GM18499 (cell line): ENCODE data around the gene KREMEN2.

Source experiments
- ATAC-seq: cut with Tn5 transposase; IDR thresholded peaks from one replicate; pipeline ENCODE4 v1.9.1; 2021; ENCODE audit warnings: moderate number of reproducible peaks; ENCODE audit not compliant: insufficient read depth, unreplicated experiment

The KREMEN2 gene

DNA sequence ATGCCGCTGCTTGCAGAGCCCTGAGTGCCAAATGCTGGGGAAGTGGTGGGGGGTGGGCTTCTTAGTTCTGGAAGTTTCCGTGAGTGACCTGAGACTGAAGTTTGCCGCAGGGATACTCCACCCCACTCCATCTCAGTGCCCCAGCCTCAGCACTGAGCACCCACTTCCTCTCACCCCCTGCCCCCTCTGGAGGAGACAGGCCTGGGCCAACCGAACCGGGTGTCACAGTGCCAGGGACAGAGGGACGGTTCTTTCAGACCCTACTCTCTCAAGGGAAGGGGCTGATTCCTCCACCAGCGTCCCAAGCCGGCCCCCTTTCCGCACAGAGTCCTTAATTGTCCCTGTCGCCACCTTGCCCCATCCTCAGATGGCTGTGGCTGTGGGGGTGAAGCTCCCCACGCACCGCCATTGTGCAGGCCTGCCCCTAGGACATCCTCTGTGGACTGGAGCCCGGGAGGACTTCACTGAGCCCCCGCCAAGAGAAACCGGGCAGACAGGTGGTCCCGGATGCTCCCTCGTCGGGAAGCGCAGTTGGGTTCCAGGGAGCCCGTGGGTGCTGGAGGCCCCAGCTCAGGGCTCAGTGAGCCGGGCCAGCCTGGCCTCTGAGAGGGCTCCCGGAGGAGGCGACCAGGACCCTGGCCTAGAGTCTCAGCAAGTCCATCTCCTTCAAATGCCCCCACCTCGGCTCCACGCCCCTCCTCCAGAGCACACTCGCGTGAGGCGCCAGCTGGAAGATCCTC lies 1.6 kb upstream of the KREMEN2 start:
- no peak for ATAC-seq

DNA sequence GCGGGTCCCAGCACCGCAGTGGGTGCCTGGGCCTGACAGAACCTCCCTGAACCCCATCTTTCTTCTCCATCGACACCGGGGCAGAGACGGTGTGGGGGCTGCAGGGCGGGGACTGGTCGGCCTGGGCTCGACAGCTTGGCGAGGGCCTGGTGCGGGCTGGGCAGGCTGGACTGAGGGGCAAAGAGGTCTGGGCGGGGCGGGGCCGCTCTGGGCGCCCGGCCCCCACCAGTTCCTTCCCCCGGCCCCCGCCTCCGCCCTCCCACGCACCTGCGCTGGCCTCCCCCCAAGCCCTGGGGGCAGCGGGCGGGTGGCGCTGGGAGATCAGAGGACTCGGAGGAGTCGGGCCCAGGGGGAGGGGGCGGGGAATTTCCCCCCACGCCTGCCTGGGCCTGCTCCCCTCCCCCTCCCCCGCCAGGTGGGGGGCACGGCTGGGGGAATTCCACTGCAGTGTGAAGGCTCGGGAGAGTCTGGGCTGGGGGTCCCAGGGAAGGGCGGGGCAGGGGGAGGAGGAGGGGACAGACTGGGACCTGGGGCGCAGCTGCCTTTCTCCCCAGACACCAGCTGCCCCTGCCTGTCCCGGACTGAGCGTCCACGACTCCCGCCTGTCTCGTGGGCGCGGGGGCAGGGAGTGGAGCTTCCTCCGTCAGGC lies 877 bp upstream of the KREMEN2 start:
- no peak for ATAC-seq

DNA sequence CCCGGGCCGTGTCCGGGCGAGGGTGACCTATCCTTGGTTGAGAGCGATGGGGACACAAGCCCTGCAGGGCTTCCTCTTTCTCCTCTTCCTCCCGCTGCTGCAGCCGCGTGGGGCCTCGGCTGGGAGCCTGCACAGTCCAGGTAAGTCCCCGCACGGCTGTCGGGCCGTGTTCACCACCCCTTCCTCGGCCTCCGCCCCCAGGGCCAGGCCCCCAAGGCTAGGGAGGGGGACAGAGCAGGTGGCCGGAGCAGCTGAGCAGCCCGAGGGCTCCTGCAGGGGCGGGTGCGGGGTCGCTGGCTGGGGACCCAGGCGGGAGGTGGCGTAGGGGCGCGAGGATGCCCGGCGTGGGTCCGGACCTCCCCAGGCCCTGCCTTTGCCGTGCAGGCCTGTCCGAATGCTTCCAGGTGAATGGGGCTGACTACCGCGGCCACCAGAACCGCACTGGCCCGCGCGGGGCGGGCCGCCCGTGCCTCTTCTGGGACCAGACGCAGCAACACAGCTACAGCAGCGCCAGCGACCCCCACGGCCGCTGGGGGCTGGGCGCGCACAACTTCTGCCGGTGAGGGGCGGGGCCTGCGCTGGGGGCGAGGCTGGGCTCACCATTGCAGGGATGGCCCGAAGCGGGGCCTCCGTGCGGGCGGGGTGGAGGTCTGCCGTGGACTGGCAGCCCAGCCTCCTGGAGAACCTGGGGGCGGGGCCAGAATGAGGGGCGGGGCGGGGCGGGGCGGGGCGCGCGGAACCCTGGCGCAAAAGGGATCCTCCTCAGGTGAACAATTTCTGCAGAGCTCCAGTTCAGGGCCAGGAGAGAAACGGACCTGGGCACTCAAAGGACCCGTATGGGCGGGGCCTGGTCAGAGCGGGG lies 631 bp downstream of the KREMEN2 start:
- ATAC-seq: no peak

DNA sequence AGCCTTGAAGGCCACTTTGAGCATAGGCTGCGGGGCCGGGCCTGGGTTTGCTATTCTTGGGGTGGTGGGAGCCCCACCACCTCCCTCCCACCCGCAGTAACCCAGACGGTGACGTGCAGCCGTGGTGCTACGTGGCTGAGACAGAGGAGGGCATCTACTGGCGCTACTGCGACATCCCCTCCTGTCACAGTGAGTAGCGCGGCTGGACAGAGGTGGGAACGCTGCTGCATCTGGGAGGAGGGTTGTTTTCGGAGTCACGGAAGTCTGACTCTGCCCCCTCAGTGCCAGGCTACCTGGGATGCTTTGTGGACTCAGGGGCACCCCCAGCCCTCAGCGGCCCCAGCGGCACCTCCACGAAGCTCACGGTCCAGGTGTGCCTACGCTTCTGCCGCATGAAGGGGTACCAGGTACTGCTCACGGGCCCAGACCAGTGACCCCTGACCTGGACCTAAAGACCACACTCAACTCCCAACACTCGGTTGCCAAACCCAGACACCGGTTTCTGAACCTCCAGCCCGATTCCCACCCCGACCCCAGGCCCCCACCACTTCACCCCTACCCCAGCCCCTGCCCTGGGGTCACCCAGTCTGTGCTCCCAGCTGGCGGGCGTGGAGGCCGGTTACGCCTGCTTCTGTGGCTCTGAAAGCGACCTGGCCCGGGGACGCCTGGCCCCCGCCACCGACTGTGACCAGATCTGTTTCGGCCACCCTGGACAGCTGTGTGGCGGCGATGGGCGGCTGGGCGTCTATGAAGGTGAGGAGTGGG lies 2.1 kb downstream of the KREMEN2 start:
- ATAC-seq: no peak

DNA sequence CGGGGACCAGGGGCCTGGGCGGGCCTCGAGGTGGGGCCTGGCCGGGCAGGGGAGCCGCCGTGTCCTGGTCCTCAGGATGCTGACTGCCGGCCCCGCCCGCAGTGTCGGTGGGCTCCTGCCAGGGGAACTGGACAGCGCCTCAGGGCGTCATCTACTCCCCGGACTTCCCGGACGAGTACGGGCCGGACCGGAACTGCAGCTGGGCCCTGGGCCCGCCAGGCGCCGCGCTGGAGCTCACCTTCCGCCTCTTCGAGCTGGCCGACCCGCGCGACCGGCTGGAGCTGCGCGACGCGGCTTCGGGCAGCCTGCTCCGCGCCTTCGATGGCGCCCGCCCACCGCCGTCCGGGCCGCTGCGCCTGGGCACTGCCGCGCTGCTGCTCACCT lies 2.7 kb downstream of the KREMEN2 start:
- no peak for ATAC-seq

DNA sequence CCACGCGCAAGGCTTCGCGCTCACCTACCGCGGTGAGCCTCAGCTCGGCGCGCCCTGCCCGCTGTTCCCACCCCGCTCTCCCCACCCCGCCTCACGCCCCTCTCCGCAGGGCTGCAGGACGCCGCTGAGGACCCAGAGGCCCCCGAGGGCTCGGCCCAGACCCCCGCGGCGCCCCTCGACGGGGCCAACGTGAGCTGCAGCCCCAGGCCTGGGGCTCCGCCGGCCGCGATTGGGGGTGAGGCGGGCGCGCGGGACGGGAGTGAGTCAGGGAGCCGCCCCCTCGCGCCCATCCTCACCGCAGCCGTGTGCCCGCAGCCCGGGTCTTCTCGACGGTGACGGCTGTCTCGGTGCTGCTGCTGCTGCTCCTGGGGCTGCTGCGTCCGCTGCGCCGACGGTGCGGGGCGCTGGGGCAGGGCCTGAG lies 3.1 kb downstream of the KREMEN2 start:
- no peak for ATAC-seq

DNA sequence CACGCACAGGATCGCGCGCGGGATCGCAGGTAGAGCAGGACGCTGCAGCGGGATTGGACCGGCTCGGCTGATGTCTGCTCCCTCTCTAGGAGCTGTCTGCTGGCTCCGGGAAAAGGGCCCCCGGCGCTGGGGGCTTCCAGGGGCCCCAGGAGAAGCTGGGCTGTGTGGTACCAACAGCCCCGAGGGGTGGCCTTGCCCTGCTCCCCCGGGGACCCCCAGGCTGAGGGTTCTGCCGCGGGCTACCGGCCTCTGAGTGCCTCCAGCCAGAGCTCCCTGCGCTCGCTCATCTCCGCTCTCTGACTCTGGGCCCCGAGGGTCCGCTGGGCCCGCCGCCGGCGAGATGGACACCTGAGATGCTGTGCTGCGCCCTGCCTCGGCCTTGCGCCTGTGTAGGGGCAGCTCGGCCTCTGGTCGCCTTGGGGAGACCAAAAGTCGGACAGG lies 3.7 kb downstream of the KREMEN2 start:
- ATAC-seq: no peak

DNA sequence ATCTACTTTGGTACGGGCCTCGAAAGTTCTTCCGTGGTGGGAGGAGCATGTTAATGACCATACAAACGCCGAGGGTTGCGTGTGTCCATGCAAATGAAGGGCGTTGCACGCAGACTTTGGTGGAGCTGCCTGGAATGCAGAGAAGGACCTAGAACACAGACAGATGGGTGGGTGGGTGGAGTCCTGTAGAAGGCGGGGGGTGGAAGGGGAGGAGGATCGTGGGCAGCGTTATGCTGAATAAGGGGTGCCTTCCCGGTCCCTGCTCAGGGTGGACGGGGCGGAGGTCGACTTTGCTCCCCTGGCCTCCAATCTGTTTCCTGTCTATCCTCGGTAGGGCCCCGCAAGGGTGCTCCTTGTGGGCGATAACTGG lies 4.3 kb downstream of the KREMEN2 start:
- no peak for ATAC-seq

DNA sequence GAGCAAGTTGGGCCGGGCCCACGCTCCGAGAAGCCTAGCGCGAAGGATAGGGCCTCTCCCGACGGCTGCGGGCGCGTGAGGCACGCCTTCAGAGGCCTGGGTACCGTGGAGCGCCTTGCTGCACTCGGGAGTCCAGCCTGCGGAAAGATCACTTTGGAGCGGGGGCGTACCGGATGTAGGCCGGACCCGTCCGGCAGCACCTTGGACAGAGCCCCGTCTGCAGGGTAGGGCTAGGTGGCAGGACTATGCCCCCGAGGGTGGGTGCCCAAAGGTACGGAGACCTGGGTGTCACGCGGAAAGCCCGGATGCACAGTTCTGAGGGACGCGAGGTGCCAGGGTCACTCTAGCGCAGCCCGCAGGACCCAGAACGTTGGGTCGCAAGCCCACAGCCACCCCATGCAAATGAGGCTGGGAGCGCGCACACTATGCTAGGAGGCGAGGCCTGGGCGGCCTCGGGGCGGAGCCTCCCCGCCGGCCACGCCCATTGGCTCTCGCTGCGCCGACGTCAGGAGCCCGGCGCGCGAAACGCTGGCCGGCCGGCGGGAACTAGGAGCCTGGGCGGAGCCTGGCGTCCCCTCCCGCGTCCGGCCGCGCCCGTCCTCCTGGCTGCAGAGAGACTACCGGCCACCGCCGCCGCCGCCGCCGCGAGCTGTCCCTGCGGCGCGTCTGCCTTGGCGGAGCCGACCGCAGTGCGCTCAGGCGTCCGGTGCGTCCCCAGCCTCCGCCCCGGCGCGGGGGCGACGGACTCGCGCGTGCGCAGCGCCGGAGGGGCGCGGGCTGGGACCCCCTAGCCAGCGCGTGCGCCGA lies 4.9 kb downstream of the KREMEN2 start, which contains the start of gene PAQR4:
Gene PAQR4, plus strand, starts transcription at position 611 of the 807 bp plus-strand sequence. CDS start 327 bp downstream, outside the sequence.
- no peak for ATAC-seq

DNA sequence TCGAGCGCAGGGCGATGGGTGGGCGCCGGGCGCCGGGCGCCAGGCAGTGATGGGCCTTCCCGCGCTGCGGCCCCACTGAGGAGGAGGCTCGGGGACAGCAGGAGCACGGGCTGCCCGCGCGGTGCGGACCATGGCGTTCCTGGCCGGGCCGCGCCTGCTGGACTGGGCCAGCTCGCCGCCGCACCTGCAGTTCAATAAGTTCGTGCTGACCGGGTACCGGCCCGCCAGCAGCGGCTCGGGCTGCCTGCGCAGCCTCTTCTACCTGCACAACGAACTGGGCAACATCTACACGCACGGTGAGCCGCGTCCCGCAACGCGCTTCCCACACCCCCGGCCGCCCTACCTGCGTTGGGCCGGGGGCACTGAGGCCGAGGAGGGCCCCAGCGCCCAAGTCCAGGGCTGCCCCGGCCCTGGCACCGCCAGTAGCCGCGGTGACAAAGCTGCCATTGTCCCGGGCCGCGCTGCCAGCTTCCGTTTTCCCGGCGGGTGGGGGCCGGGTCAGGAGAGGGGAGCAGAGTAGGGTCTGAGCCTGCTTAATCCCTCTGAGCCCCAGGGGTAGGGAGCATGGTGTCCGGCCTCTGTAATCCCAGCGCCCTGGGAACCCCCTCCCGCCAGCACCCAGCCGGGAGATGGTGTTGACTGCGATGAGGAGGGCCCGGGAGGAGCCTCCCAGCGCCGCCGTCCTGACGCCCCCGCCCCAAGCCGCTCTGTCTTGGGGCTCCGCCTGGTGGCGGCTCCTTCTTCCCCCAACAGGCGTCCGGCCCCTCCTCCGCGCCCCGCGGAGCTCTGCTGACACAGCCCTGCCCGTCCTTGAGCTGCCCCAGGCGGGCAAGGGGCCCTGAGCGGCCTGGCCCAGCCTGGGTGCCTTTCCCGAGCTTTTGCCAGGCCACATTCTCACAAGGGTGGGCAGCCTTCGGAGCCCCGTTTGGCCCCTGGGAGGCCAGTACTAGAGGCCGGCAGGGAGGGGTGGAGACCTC lies 5.8 kb downstream of the KREMEN2 start:
- no peak for ATAC-seq

DNA sequence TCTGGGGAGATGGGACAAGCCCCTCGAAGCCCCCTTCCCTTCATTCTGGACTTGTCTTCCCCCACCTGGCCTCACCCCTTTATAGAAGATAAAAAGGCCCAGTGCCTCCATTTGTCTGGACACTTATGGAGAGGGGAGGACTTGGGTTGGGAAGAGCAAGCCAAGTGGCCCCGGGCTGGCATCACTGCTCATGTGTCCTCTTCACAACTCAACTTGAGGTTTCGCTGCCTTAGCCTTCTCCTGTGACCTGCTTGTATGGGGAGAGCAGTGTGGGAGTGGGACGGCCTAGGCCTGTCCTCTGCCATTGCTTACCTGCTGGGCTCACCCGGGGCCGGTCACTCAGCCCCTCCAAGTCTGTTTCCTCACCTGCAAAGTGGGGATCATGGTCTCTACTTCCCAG lies 6.5 kb downstream of the KREMEN2 start:
- ATAC-seq: no peak

DNA sequence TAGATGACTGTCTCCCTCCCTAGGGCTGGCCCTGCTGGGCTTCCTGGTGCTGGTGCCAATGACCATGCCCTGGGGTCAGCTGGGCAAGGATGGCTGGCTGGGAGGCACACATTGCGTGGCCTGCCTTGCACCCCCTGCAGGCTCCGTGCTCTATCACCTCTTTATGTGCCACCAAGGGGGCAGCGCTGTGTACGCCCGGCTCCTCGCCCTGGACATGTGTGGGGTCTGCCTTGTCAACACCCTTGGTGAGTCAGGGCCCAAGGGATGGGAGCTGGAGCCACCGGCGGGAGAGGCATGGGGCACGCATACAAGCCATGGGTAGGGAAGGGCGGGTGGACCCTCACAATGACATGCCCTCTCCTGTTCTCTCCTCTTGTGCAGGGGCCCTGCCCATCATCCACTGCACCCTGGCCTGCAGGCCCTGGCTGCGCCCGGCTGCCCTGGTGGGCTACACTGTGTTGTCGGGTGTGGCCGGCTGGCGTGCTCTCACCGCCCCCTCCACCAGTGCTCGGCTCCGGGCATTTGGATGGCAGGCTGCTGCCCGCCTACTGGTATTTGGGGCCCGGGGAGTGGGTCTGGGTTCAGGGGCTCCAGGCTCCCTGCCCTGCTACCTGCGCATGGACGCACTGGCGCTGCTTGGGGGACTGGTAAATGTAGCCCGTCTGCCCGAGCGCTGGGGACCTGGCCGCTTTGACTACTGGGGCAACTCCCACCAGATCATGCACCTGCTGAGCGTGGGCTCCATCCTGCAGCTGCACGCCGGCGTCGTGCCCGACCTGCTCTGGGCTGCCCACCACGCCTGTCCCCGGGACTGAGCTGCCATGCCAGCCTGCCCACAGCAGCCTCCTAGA lies 7.3 kb downstream of the KREMEN2 start:
- ATAC-seq: no peak

DNA sequence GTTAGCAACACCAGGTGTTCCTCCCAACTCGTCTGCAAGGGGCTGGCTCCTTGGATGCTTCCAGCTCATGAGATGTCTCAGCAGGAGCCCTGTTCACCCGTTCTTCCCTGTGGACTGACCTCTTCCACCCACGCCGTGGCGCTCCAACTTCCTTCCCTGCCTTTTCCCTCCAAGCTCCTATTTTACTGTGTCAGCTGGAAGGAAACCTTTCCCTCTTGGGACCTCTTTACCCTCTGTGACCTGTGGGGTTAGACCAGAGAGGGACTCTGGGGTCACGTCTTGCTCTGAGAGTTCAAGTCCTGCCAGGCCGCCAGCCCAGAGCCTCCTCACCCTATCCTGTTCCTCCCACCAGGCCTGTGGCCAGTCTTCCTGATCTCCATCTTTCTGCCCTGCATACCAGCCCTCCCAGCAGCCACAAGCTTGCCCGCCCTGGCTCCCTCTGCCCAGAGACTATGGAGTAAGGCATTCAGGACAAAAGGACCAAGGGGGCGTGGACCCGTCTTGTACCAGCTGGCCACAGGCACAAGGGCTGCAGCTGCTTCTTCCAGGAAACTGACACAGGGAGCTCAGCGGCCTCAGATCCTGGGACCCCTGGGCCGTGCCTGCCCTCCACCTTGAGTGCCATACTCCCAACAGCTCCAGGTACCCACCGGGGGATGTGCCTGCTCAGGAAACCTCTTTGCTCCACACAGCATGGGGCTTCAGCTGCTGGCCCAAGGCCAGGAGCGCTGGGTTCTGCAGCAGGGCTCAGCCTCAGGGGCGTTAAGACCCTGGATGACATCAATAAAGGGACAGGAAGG lies 8.1 kb downstream of the KREMEN2 start:
- ATAC-seq: no peak

DNA sequence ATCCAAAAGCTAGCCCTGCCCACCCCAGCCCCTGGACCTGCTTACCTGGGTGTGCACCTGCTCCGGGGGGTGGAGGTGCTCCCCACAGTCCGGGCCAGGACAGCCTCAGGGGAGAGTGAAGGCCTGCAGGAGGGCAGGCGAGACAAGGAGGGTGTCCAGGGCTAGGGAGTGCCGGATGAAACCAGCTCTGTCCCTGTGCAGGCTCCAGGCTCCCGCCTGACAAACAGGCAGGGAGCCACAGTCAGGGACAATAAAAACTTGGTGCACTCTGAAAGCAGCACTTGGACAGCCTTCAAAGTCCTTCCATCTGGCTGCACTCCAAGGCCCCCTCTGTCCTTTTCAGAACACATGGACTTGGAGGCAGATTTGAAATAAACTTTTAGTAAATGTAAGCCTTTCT lies 9.0 kb downstream of the KREMEN2 start:
- ATAC-seq: no peak

DNA sequence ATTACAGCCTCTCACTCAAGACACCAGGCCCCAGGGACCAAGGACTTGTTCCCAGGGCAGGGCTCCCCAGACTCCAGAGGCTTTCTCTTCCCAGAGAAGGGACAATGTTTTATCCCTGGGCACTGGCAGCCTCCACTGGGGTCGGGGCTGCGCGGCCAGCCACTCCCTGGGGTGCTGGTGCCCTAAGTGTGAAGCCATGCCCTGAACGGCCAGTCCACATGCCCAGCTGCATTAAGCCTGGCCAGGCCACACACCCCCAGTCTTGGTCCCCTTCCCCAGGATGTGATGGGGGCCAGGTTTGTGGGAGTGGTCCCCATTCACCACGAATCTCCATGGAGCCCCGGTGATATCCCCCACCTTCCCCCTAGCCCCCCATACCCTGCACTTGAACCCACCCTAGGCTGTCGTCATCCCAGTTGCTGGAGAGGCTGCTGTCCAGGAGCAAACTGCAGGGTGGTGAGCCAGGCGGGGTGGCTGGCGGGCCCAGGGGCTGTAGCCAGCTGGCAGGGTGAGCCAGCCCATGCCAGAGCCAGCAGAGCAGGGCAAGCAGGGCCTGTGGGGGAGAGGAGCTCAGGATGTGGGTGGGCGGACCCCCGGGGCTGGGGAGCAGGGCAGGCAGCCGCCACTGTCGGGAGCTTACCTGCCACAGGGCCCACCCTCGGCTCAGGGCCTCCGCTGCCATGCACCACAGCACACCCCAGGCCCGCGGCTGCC lies 9.7 kb downstream of the KREMEN2 start:
- ATAC-seq: no peak
